Measurements from ENCODE around the gene APEX1.

Gene APEX1

GRCh38 chr14:20417250-20418186 lies 37.5 kb upstream of the APEX1 start:
- DNase-seq (ENCODE audit: low spot score), result no peak
- H3K14ac ChIP-seq (ENCODE audit: low read length), result no peak overlapping the region
- no peaks in the 10 kb centered on the region for H3K36me3 ChIP-seq (replicated peaks in 1 of 2; ENCODE audit: control insufficient read depth in 2 of 2, insufficient read depth in 2 of 2, low read length in 2 of 2)
- no peak overlapping the region for H3K27ac ChIP-seq (replicated peaks; ENCODE audit: low read length)
- H4K91ac ChIP-seq (ENCODE audit: low read depth, low read length, poor library complexity), result no peak overlapping the region
- WGBS, 2 donors (ENCODE audit: extremely low coverage in 2 of 2, insufficient read length in 2 of 2, insufficient replicate concordance in 1 of 2), result no CpG with 5 or more reads among the region's 7 CpGs
- H3K18ac ChIP-seq (ENCODE audit: low read length), result no peak overlapping the region
- H4K8ac ChIP-seq (ENCODE audit: low read depth, low read length), result no peak overlapping the region
- H2AK5ac ChIP-seq (ENCODE audit: low read depth, low read length), result no peak overlapping the region
- no peaks in the 10 kb centered on the region for H3K79me1 ChIP-seq (ENCODE audit: low read depth, low read length)
- no peak overlapping the region for H3K4me3 ChIP-seq (ENCODE audit: low read length in 2 of 2)
- H3K4me2 ChIP-seq (ENCODE audit: insufficient read depth, low read length, poor library complexity, severe bottlenecking), result no peak overlapping the region
- no peak overlapping the region for H3K9ac ChIP-seq (ENCODE audit: low read depth, low read length, poor library complexity)
- no peak overlapping the region for H2BK120ac ChIP-seq (ENCODE audit: low read depth, low read length)
- H2BK12ac ChIP-seq (ENCODE audit: low read length), result no peak overlapping the region
- H3K23ac ChIP-seq (ENCODE audit: low read depth, low read length, poor library complexity), result no peak overlapping the region
- no peaks in the 10 kb centered on the region for H3K9me3 ChIP-seq (replicated peaks in 1 of 2; ENCODE audit: control insufficient read depth in 2 of 2, insufficient read depth in 1 of 2, low read depth in 1 of 2, low read length in 2 of 2)
- H3K4ac ChIP-seq (ENCODE audit: low read length), result no peak overlapping the region
- peaks cover 0 to 4% (median 0%) of the 10 kb centered on the region in 3 experiments for H3K27me3 ChIP-seq (ENCODE audit: control insufficient read depth in 3 of 3, insufficient read depth in 3 of 3, low read depth in 1 of 3, low read length in 3 of 3)
- no peak overlapping the region for H2AFZ ChIP-seq (ENCODE audit: low read length)
- H3K4me1 ChIP-seq (ENCODE audit: control insufficient read depth in 2 of 2, insufficient read depth in 1 of 2, low read depth in 1 of 2, low read length in 2 of 2), result peaks cover 2 to 4% of the 10 kb centered on the region in 2 donors
- no peak overlapping the region for H2BK15ac ChIP-seq (ENCODE audit: low read length)
- H2BK5ac ChIP-seq (ENCODE audit: low read length), result no peak overlapping the region

- H2BK12ac ChIP-seq (ENCODE audit: low read length), result no peak overlapping the region
- H3K9ac ChIP-seq (ENCODE audit: low read depth, low read length, poor library complexity), result no peak overlapping the region
- H3K4me2 ChIP-seq (ENCODE audit: insufficient read depth, low read length, poor library complexity, severe bottlenecking), result no peak overlapping the region
- H3K4me1 ChIP-seq (ENCODE audit: control insufficient read depth in 2 of 2, insufficient read depth in 1 of 2, low read depth in 1 of 2, low read length in 2 of 2), result peaks cover 2 to 4% of the 10 kb centered on the region in 2 donors
- no peak overlapping the region for H3K14ac ChIP-seq (ENCODE audit: low read length)
- no peak overlapping the region for H3K4me3 ChIP-seq (ENCODE audit: low read length in 2 of 2)
- no peak overlapping the region for H4K8ac ChIP-seq (ENCODE audit: low read depth, low read length)
- H3K27ac ChIP-seq (replicated peaks; ENCODE audit: low read length), result no peak overlapping the region
- no peaks in the 10 kb centered on the region for H3K36me3 ChIP-seq (replicated peaks in 1 of 2; ENCODE audit: control insufficient read depth in 2 of 2, insufficient read depth in 2 of 2, low read length in 2 of 2)
- H2BK120ac ChIP-seq (ENCODE audit: low read depth, low read length), result no peak overlapping the region
- H3K9me3 ChIP-seq (replicated peaks in 1 of 2; ENCODE audit: control insufficient read depth in 2 of 2, insufficient read depth in 1 of 2, low read depth in 1 of 2, low read length in 2 of 2), result no peaks in the 10 kb centered on the region
- H2BK5ac ChIP-seq (ENCODE audit: low read length), result no peak overlapping the region
- no peak overlapping the region for H3K18ac ChIP-seq (ENCODE audit: low read length)
- DNase-seq (ENCODE audit: low spot score), result no peak
- WGBS, 2 donors (ENCODE audit: extremely low coverage in 2 of 2, insufficient read length in 2 of 2, insufficient replicate concordance in 1 of 2), result no CpG with 5 or more reads among the region's 2 CpGs
- no peak overlapping the region for H2AK5ac ChIP-seq (ENCODE audit: low read depth, low read length)
- no peak overlapping the region for H3K23ac ChIP-seq (ENCODE audit: low read depth, low read length, poor library complexity)
- H3K79me1 ChIP-seq (ENCODE audit: low read depth, low read length), result no peaks in the 10 kb centered on the region
- H3K4ac ChIP-seq (ENCODE audit: low read length), result no peak overlapping the region
- no peak overlapping the region for H4K91ac ChIP-seq (ENCODE audit: low read depth, low read length, poor library complexity)
- no peak overlapping the region for H2BK15ac ChIP-seq (ENCODE audit: low read length)
- H2AFZ ChIP-seq (ENCODE audit: low read length), result no peak overlapping the region
- H3K27me3 ChIP-seq (ENCODE audit: control insufficient read depth in 3 of 3, insufficient read depth in 3 of 3, low read depth in 1 of 3, low read length in 3 of 3), result peaks cover 0 to 4% (median 0%) of the 10 kb centered on the region in 3 experiments
These were observed 36.5 kb upstream of the APEX1 start for GRCh38 chr14:20418501-20418909.

- Histone ChIP-seq H3K27me3 (ENCODE audit: control insufficient read depth in 3 of 3, insufficient read depth in 3 of 3, low read depth in 1 of 3, low read length in 3 of 3) (peaks cover 0 to 4% (median 0%) of the 10 kb centered on the region in 3 experiments), H3K36me3 (replicated peaks in 1 of 2; ENCODE audit: control insufficient read depth in 2 of 2, insufficient read depth in 2 of 2, low read length in 2 of 2) (no peaks in the 10 kb centered on the region), H3K4me1 (ENCODE audit: control insufficient read depth in 2 of 2, insufficient read depth in 1 of 2, low read depth in 1 of 2, low read length in 2 of 2) (peaks cover 2 to 4% of the 10 kb centered on the region in 2 donors), H4K91ac (ENCODE audit: low read depth, low read length, poor library complexity) (no peak overlapping the region), H3K4ac (ENCODE audit: low read length) (no peak overlapping the region), H2AFZ (ENCODE audit: low read length) (no peak overlapping the region), H3K27ac (replicated peaks; ENCODE audit: low read length) (no peak overlapping the region), H2AK5ac (ENCODE audit: low read depth, low read length) (no peak overlapping the region), H3K9ac (ENCODE audit: low read depth, low read length, poor library complexity) (no peak overlapping the region), H2BK5ac (ENCODE audit: low read length) (no peak overlapping the region), H3K14ac (ENCODE audit: low read length) (no peak overlapping the region), H2BK15ac (ENCODE audit: low read length) (no peak overlapping the region), H3K4me2 (ENCODE audit: insufficient read depth, low read length, poor library complexity, severe bottlenecking) (no peak overlapping the region), H2BK12ac (ENCODE audit: low read length) (no peak overlapping the region), H3K79me1 (ENCODE audit: low read depth, low read length) (no peaks in the 10 kb centered on the region), H3K9me3 (replicated peaks in 1 of 2; ENCODE audit: control insufficient read depth in 2 of 2, insufficient read depth in 1 of 2, low read depth in 1 of 2, low read length in 2 of 2) (no peaks in the 10 kb centered on the region), H3K18ac (ENCODE audit: low read length) (no peak overlapping the region), H2BK120ac (ENCODE audit: low read depth, low read length) (no peak overlapping the region), H3K23ac (ENCODE audit: low read depth, low read length, poor library complexity) (no peak overlapping the region), H3K4me3 (ENCODE audit: low read length in 2 of 2) (no peak overlapping the region), H4K8ac (ENCODE audit: low read depth, low read length) (no peak overlapping the region)
- DNase-seq (ENCODE audit: low spot score), result no peak
- no CpG with 5 or more reads among the region's 1 CpG for WGBS, 2 donors (ENCODE audit: extremely low coverage in 2 of 2, insufficient read length in 2 of 2, insufficient replicate concordance in 1 of 2)
These were observed 35.6 kb upstream of the APEX1 start for GRCh38 chr14:20419419-20419818.

GRCh38 chr14:20421267-20421666 lies 33.8 kb upstream of the APEX1 start:
- H2BK5ac ChIP-seq (ENCODE audit: low read length), result no peak overlapping the region
- no peak overlapping the region for H2BK15ac ChIP-seq (ENCODE audit: low read length)
- no peak overlapping the region for H4K8ac ChIP-seq (ENCODE audit: low read depth, low read length)
- H3K27ac ChIP-seq (replicated peaks; ENCODE audit: low read length), result no peak overlapping the region
- H3K27me3 ChIP-seq (ENCODE audit: control insufficient read depth in 3 of 3, insufficient read depth in 3 of 3, low read depth in 1 of 3, low read length in 3 of 3), result peaks cover 0 to 4% (median 0%) of the 10 kb centered on the region in 3 experiments
- no CpG with 5 or more reads among the region's 2 CpGs for WGBS, 2 donors (ENCODE audit: extremely low coverage in 2 of 2, insufficient read length in 2 of 2, insufficient replicate concordance in 1 of 2)
- peak overlapping the region; percentile 43 for H2AFZ ChIP-seq (ENCODE audit: low read length)
- no peaks in the 10 kb centered on the region for H3K79me1 ChIP-seq (ENCODE audit: low read depth, low read length)
- H3K9me3 ChIP-seq (replicated peaks in 1 of 2; ENCODE audit: control insufficient read depth in 2 of 2, insufficient read depth in 1 of 2, low read depth in 1 of 2, low read length in 2 of 2), result no peaks in the 10 kb centered on the region
- no peak overlapping the region for H3K4me2 ChIP-seq (ENCODE audit: insufficient read depth, low read length, poor library complexity, severe bottlenecking)
- peaks cover 0 to 4% of the 10 kb centered on the region in 2 donors for H3K4me1 ChIP-seq (ENCODE audit: control insufficient read depth in 2 of 2, insufficient read depth in 1 of 2, low read depth in 1 of 2, low read length in 2 of 2)
- no peak overlapping the region for H4K91ac ChIP-seq (ENCODE audit: low read depth, low read length, poor library complexity)
- no peak overlapping the region for H3K9ac ChIP-seq (ENCODE audit: low read depth, low read length, poor library complexity)
- H3K4ac ChIP-seq (ENCODE audit: low read length), result no peak overlapping the region
- no peak overlapping the region for H3K4me3 ChIP-seq (ENCODE audit: low read length in 2 of 2)
- DNase-seq (ENCODE audit: low spot score), result no peak
- no peaks in the 10 kb centered on the region for H3K36me3 ChIP-seq (replicated peaks in 1 of 2; ENCODE audit: control insufficient read depth in 2 of 2, insufficient read depth in 2 of 2, low read length in 2 of 2)
- H3K23ac ChIP-seq (ENCODE audit: low read depth, low read length, poor library complexity), result no peak overlapping the region
- H3K18ac ChIP-seq (ENCODE audit: low read length), result no peak overlapping the region
- H2BK12ac ChIP-seq (ENCODE audit: low read length), result no peak overlapping the region
- no peak overlapping the region for H2AK5ac ChIP-seq (ENCODE audit: low read depth, low read length)
- H2BK120ac ChIP-seq (ENCODE audit: low read depth, low read length), result no peak overlapping the region
- no peak overlapping the region for H3K14ac ChIP-seq (ENCODE audit: low read length)
